Measurements from ENCODE around the gene DGKI.

- TF ChIP-seq, protein P1, sequence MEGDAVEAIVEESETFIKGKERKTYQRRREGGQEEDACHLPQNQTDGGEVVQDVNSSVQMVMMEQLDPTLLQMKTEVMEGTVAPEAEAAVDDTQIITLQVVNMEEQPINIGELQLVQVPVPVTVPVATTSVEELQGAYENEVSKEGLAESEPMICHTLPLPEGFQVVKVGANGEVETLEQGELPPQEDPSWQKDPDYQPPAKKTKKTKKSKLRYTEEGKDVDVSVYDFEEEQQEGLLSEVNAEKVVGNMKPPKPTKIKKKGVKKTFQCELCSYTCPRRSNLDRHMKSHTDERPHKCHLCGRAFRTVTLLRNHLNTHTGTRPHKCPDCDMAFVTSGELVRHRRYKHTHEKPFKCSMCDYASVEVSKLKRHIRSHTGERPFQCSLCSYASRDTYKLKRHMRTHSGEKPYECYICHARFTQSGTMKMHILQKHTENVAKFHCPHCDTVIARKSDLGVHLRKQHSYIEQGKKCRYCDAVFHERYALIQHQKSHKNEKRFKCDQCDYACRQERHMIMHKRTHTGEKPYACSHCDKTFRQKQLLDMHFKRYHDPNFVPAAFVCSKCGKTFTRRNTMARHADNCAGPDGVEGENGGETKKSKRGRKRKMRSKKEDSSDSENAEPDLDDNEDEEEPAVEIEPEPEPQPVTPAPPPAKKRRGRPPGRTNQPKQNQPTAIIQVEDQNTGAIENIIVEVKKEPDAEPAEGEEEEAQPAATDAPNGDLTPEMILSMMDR (IDR thresholded peaks at IDR 0.05), result no peak
- no peak for TF ChIP-seq POLR2A (IDR thresholded peaks at IDR 0.05)
These were observed 33.2 kb downstream of the DGKI start for GRCh38 chr7:137813541-137813940.
